GM23248 (cell line): Measurements from ENCODE around the gene CAMTA1. TPM values are rescaled to one million over a fixed set of nuclear protein-coding genes. Genes with fewer than 3 reads are reported as not detected.

ENCODE experiments used
- DNase-seq: peaks from one replicate; pipeline ENCODE4 v3.0.0-alpha.2; 2015
- H2AFZ ChIP-seq: fragments of 200-600 bp; sonication (generic); 2 replicates; pipeline ENCODE4 v1.6.1; 2016; ENCODE audit warnings: antibody characterized with exemption
- H3F3A ChIP-seq: fragments of 200-600 bp; sonication (generic); 2 replicates; pipeline ENCODE4 v1.6.1; 2016; ENCODE audit warnings: mild to moderate bottlenecking, antibody characterized with exemption, mixed run types; ENCODE audit not compliant: insufficient read depth
- H3K27ac ChIP-seq: fragments of 200-600 bp; sonication (generic); 2 replicates; pipeline ENCODE4 v1.5.1; 2016; ENCODE audit warnings: mild to moderate bottlenecking
- H3K27me3 ChIP-seq: fragments of 200-600 bp; sonication (generic); replicated peaks from 2 replicates; pipeline ENCODE4 v1.6.1; 2016; ENCODE audit warnings: mild to moderate bottlenecking; ENCODE audit not compliant: insufficient read depth
- H3K36me3 ChIP-seq: fragments of 200-600 bp; sonication (generic); 2 replicates; pipeline ENCODE4 v1.6.1; 2016; ENCODE audit warnings: low read depth, mild to moderate bottlenecking
- H3K4me1 ChIP-seq: fragments of 200-600 bp; sonication (generic); 2 replicates; pipeline ENCODE4 v1.6.1; 2016; ENCODE audit warnings: mild to moderate bottlenecking; ENCODE audit not compliant: insufficient read depth
- H3K4me2 ChIP-seq: fragments of 200-600 bp; sonication (generic); one replicate; pipeline ENCODE4 v1.6.1; 2016; ENCODE audit warnings: mild to moderate bottlenecking; ENCODE audit not compliant: unreplicated experiment
- H3K4me3 ChIP-seq: fragments of 200-600 bp; sonication (generic); 2 replicates; pipeline ENCODE4 v1.5.1; 2016; ENCODE audit warnings: mild to moderate bottlenecking
- H3K79me2 ChIP-seq: fragments of 200-600 bp; sonication (generic); 2 replicates; pipeline ENCODE4 v1.6.1; 2016; ENCODE audit warnings: mild to moderate bottlenecking; ENCODE audit not compliant: insufficient read depth
- H3K9ac ChIP-seq: fragments of 200-600 bp; sonication (generic); 2 replicates; pipeline ENCODE4 v1.6.1; 2016; ENCODE audit warnings: mild to moderate bottlenecking
- H3K9me2 ChIP-seq: fragments of 200-600 bp; sonication (generic); 2 replicates; pipeline ENCODE4 v1.6.1; 2016; ENCODE audit warnings: mixed run types, mild to moderate bottlenecking, moderate library complexity; ENCODE audit not compliant: insufficient read depth
- H3K9me3 ChIP-seq: fragments of 200-600 bp; sonication (generic); one replicate; pipeline ENCODE4 v1.6.1; 2017; ENCODE audit warnings: low read depth
- H4K20me1 ChIP-seq: fragments of 200-600 bp; sonication (generic); 2 replicates; pipeline ENCODE4 v1.6.0; 2016; ENCODE audit not compliant: insufficient read depth
- EZH2 ChIP-seq: fragments of 200-600 bp; sonication (generic); IDR thresholded peaks from 2 replicates; pipeline ENCODE4 v1.6.1; 2018; ENCODE audit warnings: antibody characterized with exemption, mild to moderate bottlenecking; ENCODE audit not compliant: insufficient read depth, poor library complexity, severe bottlenecking
- EZH2phosphoT487 ChIP-seq: fragments of 200-600 bp; sonication (generic); IDR thresholded peaks from 2 replicates; pipeline ENCODE4 v1.6.1; 2018; ENCODE audit warnings: antibody characterized with exemption, moderate library complexity, mild to moderate bottlenecking, low read depth; ENCODE audit not compliant: insufficient read depth
- WGBS, 2 experiments: methylation state at CpG; one replicate each; pipeline ENCODE4 v1.1.6; 2015 to 2017; ENCODE audit warnings: low lambda C conversion rate in 2 of 2, low coverage in 1 of 2; ENCODE audit errors: missing lambda C conversion rate in 2 of 2; 5-methylcytosine and 5-hydroxymethylcytosine counted together
- in situ Hi-C: fragments of 300-500 bp; cut with MboI; formaldehyde crosslinking; loops from 2 replicates; pipeline ENCODE4 v1.15.0; 2020
- polyA plus RNA-seq: library from polyadenylated mRNA; unstranded; fragments of >200 nt; fragmentation: Nextera tagmentation; extraction: Ambion mirVana; gene quantifications from 2 replicates; pipeline ENCODE4 v1.2.1, GENCODE V29; 2016
- total RNA-seq: library from RNA; depleted of rRNA; stranded (reverse); fragments of >200 nt; shearing (Covaris generic); gene quantifications from 2 replicates; pipeline ENCODE4 v1.2.3, GENCODE V29; 2014

CAMTA1 gene
- total and polyA plus RNA-seq, 2 experiments from 2014 or later: 50.1 to 165 TPM

- no peak for TF ChIP-seq EZH2
- TF ChIP-seq EZH2phosphoT487: no peak
- in situ Hi-C loops: no loop called here
- Histone ChIP-seq H3K9ac (no peak overlapping the region), H3K27ac (no peak overlapping the region), H3K4me2 (no peak overlapping the region), H3K9me3 (no peaks in the 10 kb centered on the region), H3F3A (0 out of 2 replicates have a peak, but pooled peaks cover 5% of the 10 kb centered on the region), H3K9me2 (no peaks in the 10 kb centered on the region), H3K79me2 (no peaks in the 10 kb centered on the region), H3K27me3 (peaks cover 4% of the 10 kb centered on the region; the same call in 1 of the 2 replicates), H3K4me3 (no peak overlapping the region), H3K4me1 (0 out of 2 replicates have a peak, but pooled peaks cover 7% of the 10 kb centered on the region), H3K36me3 (no peaks in the 10 kb centered on the region), H4K20me1 (no peaks in the 10 kb centered on the region), H2AFZ (no peak overlapping the region)
- 49 to 52% methylated on average over 3 of the region's 3 CpGs for WGBS, 2 experiments
- peak; percentile 36 for DNase-seq
Observed at GRCh38 chr1:7116001-7116400, 330.7 kb downstream of the CAMTA1 start.

GRCh38 chr1:7117399-7118281, 332.4 kb downstream of the CAMTA1 start:
- no peaks in the 10 kb centered on the region for H3K79me2 ChIP-seq
- no peaks in the 10 kb centered on the region; the same call in 1 of the 2 replicates for H3K27me3 ChIP-seq
- H2AFZ ChIP-seq: peak overlapping the region; percentile 73
- H4K20me1 ChIP-seq: no peaks in the 10 kb centered on the region
- in situ Hi-C loops: no loop called here
- H3K4me3 ChIP-seq: peak overlapping the region; percentile 65
- no peaks in the 10 kb centered on the region for H3K9me2 ChIP-seq
- 0 out of 2 replicates have a peak, but pooled peaks cover 5% of the 10 kb centered on the region for H3F3A ChIP-seq
- H3K9me3 ChIP-seq: no peaks in the 10 kb centered on the region
- 4 to 6% methylated on average over 13 of the region's 13 CpGs for WGBS, 2 experiments
- TF ChIP-seq EZH2phosphoT487 (no peak), EZH2 (no peak)
- H3K9ac ChIP-seq: peak overlapping the region; percentile 60
- peak; percentile 95 for DNase-seq
- H3K4me2 ChIP-seq: peak overlapping the region; percentile 70
- 0 out of 2 replicates have a peak, but pooled peaks cover 7% of the 10 kb centered on the region for H3K4me1 ChIP-seq
- H3K36me3 ChIP-seq: no peaks in the 10 kb centered on the region
- peak overlapping the region; percentile 74 for H3K27ac ChIP-seq

GRCh38 chr1:7119156-7119555, 333.9 kb downstream of the CAMTA1 start:
- TF ChIP-seq EZH2phosphoT487 (no peak), EZH2 (no peak)
- H3K27ac ChIP-seq: no peak overlapping the region
- in situ Hi-C loops: no loop called here
- no peaks in the 10 kb centered on the region for H3K27me3 ChIP-seq
- no peaks in the 10 kb centered on the region for H4K20me1 ChIP-seq
- H3K36me3 ChIP-seq: no peaks in the 10 kb centered on the region
- no peak overlapping the region for H3K9ac ChIP-seq
- H3K4me3 ChIP-seq: no peak overlapping the region
- no peak overlapping the region for H3K4me2 ChIP-seq
- H3K9me2 ChIP-seq: no peaks in the 10 kb centered on the region
- H3F3A ChIP-seq: 0 out of 2 replicates have a peak, but pooled peaks cover 5% of the 10 kb centered on the region
- no peaks in the 10 kb centered on the region for H3K79me2 ChIP-seq
- no peak for DNase-seq
- WGBS, 2 experiments: 84 to 88% methylated on average over 7 of the region's 7 CpGs
- 0 out of 2 replicates have a peak, but pooled peaks cover 7% of the 10 kb centered on the region for H3K4me1 ChIP-seq
- no peaks in the 10 kb centered on the region for H3K9me3 ChIP-seq
- no peak overlapping the region for H2AFZ ChIP-seq

GRCh38 chr1:7120863-7121621, 335.8 kb downstream of the CAMTA1 start:
- Histone ChIP-seq H3K79me2 (no peaks in the 10 kb centered on the region), H3K4me1 (0 out of 2 replicates have a peak, but pooled peaks cover 7% of the 10 kb centered on the region), H3K27ac (no peak overlapping the region), H3K9me2 (no peaks in the 10 kb centered on the region), H3K4me3 (no peak overlapping the region), H3K27me3 (no peaks in the 10 kb centered on the region), H4K20me1 (no peaks in the 10 kb centered on the region), H3F3A (0 out of 2 replicates have a peak, but pooled peaks cover 5% of the 10 kb centered on the region), H3K9me3 (no peaks in the 10 kb centered on the region), H3K36me3 (no peaks in the 10 kb centered on the region), H3K4me2 (no peak overlapping the region), H2AFZ (no peak overlapping the region), H3K9ac (no peak overlapping the region)
- TF ChIP-seq EZH2phosphoT487 (no peak), EZH2 (no peak)
- no peak for DNase-seq
- 81 to 88% methylated on average over 6 of the region's 6 CpGs for WGBS, 2 experiments
- in situ Hi-C loops: no loop called here
